Thoracic aorta (tissue), 2 donors: ENCODE measurements around the gene ARMC2. TPM values are rescaled to one million over a fixed set of nuclear protein-coding genes. Genes with fewer than 3 reads are reported as not detected.
A peak's percentile ranks its signal among the peaks of the same experiment; 100 is the strongest.

Source experiments
- ATAC-seq: fragments of 150-250 bp; one replicate; pipeline ENCODE4 v1.8.0; 2017; ENCODE audit warnings: low read depth; ENCODE audit not compliant: insufficient number of reproducible peaks, low FRiP score
- DNase-seq: peaks from one replicate; pipeline ENCODE4 v3.0.0-alpha.2; 2020; ENCODE audit warnings: low spot score
- H3K27ac ChIP-seq, 2 donors: fragments of 200-600 bp; sonication (generic); 1 replicate in 1 of 2; 2 replicates in 1 of 2; pipeline ENCODE4 v1.5.1; 2016; ENCODE audit warnings: mild to moderate bottlenecking in 2 of 2, moderate library complexity in 2 of 2
- H3K27me3 ChIP-seq: fragments of 200-600 bp; sonication (generic); replicated peaks from 2 replicates; pipeline ENCODE4 v1.6.0; 2016; ENCODE audit warnings: mild to moderate bottlenecking; ENCODE audit not compliant: insufficient read depth
- H3K36me3 ChIP-seq: fragments of 200-600 bp; sonication (generic); one replicate; pipeline ENCODE4 v1.5.1; 2016
- H3K4me1 ChIP-seq, 2 donors: fragments of 200-600 bp; sonication (generic); 1 replicate in 1 of 2; 2 replicates in 1 of 2; pipeline versions ENCODE4 v1.5.1 to v1.6.0; 2016; ENCODE audit warnings: low read depth in 2 of 2, mild to moderate bottlenecking in 1 of 2; ENCODE audit not compliant: control insufficient read depth in 1 of 2
- H3K4me3 ChIP-seq: fragments of 200-600 bp; sonication (generic); 2 replicates; pipeline ENCODE4 v1.5.1; 2016; ENCODE audit warnings: mild to moderate bottlenecking
- H3K9me3 ChIP-seq: fragments of 200-600 bp; sonication (generic); 2 replicates; pipeline ENCODE4 v1.5.1; 2016
- total RNA-seq, 2 donors: library from RNA; depleted of rRNA; stranded (reverse); fragments of >200 nt; gene quantifications; one replicate each; pipeline versions ENCODE4 v1.1.0 to v1.2.3, GENCODE V29; 2016
- TF ChIP-seq, protein P1 (sequence below): fragments of 200-600 bp; sonication (generic); IDR thresholded peaks from one replicate; pipeline ENCODE4 v1.5.1; 2019; ENCODE audit warnings: antibody characterized with exemption

ARMC2 gene
- total RNA-seq, 2 donors from 2014 or later, result 11.5 to 22.5 TPM

DNA sequence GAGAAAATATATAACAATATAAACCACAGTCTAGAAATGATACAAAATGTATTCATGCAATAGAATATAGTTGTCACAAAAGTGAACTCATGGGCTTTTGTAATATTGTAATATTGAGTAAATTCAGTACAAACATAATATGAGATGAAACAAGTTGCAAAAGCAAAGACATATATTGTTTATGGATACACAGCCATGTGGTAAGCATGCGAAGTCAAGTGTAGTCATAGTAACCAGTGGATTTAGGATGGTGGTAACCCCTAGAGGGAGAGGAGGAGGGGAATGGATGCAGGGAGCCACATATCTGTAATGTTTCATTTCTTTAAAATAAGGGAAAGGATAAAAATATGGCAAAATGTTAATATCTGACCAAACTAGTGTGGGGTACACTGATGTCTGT lies 47.3 kb downstream of the ARMC2 start:
- Histone ChIP-seq H3K36me3 (no peaks in the 10 kb centered on the region), H3K9me3 (no peaks in the 10 kb centered on the region), H3K4me3 (no peak overlapping the region), H3K27me3 (no peaks in the 10 kb centered on the region), H3K4me1 (peaks cover 24 to 37% of the 10 kb centered on the region in 2 donors), H3K27ac (peak overlapping the region; percentile 75 to 86)
- TF ChIP-seq, protein P1, sequence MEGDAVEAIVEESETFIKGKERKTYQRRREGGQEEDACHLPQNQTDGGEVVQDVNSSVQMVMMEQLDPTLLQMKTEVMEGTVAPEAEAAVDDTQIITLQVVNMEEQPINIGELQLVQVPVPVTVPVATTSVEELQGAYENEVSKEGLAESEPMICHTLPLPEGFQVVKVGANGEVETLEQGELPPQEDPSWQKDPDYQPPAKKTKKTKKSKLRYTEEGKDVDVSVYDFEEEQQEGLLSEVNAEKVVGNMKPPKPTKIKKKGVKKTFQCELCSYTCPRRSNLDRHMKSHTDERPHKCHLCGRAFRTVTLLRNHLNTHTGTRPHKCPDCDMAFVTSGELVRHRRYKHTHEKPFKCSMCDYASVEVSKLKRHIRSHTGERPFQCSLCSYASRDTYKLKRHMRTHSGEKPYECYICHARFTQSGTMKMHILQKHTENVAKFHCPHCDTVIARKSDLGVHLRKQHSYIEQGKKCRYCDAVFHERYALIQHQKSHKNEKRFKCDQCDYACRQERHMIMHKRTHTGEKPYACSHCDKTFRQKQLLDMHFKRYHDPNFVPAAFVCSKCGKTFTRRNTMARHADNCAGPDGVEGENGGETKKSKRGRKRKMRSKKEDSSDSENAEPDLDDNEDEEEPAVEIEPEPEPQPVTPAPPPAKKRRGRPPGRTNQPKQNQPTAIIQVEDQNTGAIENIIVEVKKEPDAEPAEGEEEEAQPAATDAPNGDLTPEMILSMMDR, result no peak
- ATAC-seq (no peak), DNase-seq (no peak)

DNA sequence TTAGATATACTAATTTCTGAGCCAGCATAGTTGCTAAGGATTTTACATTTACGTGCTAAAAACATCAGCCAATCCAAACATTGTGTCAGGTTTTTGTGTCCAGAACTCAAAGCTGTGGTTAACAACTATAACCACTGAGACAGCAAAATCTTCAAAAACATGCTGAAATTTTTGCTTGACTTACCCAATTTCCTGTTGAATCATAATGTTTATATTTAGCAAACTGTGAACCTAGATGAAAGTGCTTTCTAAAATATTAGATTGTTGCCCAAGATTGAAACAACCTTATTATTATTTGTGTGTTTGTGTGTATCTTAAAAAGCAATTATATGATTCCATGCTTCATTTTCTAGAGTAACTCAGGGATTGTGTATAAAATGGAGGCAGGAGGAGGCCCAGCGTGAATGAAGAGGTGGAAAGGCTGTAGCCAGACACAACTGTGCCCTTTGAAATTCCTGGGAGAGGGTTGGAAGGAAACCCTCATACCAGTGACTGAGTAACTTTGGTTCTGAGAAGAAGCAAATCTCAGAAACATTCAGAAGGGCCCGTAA lies 48.0 kb downstream of the ARMC2 start:
- peak overlapping the region; percentile 66 to 86 for H3K27ac ChIP-seq
- peak; percentile 63 for ATAC-seq
- H3K36me3 ChIP-seq, result no peaks in the 10 kb centered on the region
- TF ChIP-seq, protein P1, result no peak
- H3K4me1 ChIP-seq, result peaks cover 24 to 37% of the 10 kb centered on the region in 2 donors
- DNase-seq, result no peak
- H3K27me3 ChIP-seq, result no peaks in the 10 kb centered on the region
- no peaks in the 10 kb centered on the region for H3K9me3 ChIP-seq
- peak overlapping the region; percentile 2 for H3K4me3 ChIP-seq

DNA sequence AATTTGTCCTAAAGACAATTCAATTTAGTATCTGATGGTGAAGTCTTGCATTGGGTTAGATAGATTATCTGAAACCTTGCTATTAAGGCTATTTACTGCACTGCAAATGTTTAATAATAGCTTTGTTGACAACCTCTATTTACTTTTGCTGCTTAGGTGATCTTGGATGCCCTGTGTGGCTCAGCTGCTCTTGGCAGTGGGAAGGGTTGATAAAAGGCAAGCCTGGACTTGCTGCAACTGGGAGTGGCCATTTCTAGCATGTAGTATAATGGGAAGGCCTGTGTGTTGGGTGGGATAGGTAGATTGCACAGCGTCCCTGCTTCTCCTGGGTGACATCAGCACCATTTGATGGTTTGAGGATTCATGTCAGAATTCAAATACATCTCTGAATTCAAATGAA lies 49.1 kb downstream of the ARMC2 start:
- no peaks in the 10 kb centered on the region for H3K27me3 ChIP-seq
- peaks cover 26 to 43% of the 10 kb centered on the region in 2 donors for H3K4me1 ChIP-seq
- no peak overlapping the region for H3K4me3 ChIP-seq
- ATAC-seq (no peak), DNase-seq (no peak)
- H3K36me3 ChIP-seq, result no peaks in the 10 kb centered on the region
- no peaks in the 10 kb centered on the region for H3K9me3 ChIP-seq
- H3K27ac ChIP-seq, result peak overlapping the region; percentile 66 to 86
- TF ChIP-seq, protein P1, result no peak

DNA sequence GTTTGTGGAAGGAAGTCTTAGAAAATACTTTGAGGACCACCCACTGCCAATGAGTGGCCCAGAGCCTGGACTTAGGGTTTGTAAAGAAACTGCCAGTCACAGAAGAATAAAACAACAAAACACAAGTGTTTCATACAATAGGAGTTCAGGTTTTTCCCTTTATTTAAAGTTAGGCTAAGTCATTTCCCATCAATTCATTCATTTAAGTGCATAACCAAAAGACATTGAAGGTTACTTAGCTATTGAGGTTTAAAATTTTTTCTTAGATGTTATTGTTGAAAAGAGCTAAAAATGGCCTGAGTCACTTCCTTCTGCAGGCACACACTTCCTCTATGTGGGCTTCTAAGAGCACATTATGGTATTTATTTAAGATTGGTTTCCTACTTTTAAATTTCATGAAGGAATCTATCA lies 54.2 kb downstream of the ARMC2 start:
- Histone ChIP-seq H3K36me3 (no peaks in the 10 kb centered on the region), H3K27me3 (no peaks in the 10 kb centered on the region), H3K27ac (peak overlapping the region; percentile 11 to 55), H3K4me1 (peaks cover 7 to 25% of the 10 kb centered on the region in 2 donors), H3K4me3 (no peak overlapping the region), H3K9me3 (no peaks in the 10 kb centered on the region)
- TF ChIP-seq, protein P1, result no peak
- DNase-seq (no peak), ATAC-seq (no peak)

DNA sequence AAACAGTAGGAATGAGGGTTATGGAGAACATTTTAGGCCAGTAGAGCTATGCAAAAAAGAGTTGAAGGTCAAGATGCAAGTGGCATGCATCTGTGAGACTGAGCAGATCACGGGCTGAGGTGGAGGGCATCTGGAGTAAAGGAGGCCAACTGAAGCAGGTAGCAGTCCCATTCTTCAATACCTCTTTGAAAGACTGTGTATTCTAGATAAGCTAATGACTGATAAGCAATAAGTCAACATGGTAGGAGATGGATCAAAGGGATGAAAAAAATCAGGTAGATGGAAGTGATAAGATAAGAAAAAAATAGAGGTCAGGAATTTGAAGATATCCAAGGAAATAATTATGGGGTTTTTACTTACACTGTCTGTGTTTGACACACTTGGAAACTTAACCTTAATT lies 55.6 kb downstream of the ARMC2 start:
- no peak overlapping the region for H3K4me3 ChIP-seq
- H3K27ac ChIP-seq, result no peak overlapping the region
- ATAC-seq, result no peak
- TF ChIP-seq, protein P1, result no peak
- H3K27me3 ChIP-seq, result no peaks in the 10 kb centered on the region
- H3K9me3 ChIP-seq, result no peaks in the 10 kb centered on the region
- DNase-seq, result no peak
- no peaks in the 10 kb centered on the region for H3K36me3 ChIP-seq
- H3K4me1 ChIP-seq, result peaks cover 6 to 23% of the 10 kb centered on the region in 2 donors
